ENCODE data around the gene TBC1D22A. TPM values are rescaled to one million over a fixed set of nuclear protein-coding genes. Genes with fewer than 3 reads are reported as not detected.

TBC1D22A gene
- total and polyA plus RNA-seq, 2 experiments from 2014 or later, result 9.6 to 13.3 TPM

GRCh38 chr22:47155131-47155885, 392.9 kb downstream of the TBC1D22A start:
- H3K36me3 ChIP-seq (ENCODE audit: insufficient read depth), result no peaks in the 10 kb centered on the region
- H3K27me3 ChIP-seq (ENCODE audit: insufficient read depth), result no peaks in the 10 kb centered on the region
- H3K4me2 ChIP-seq, result no peak overlapping the region
- H3K27ac ChIP-seq (ENCODE audit: low read depth), result no peak overlapping the region
- Mint-ChIP-seq H3K4me1 (peaks cover 2% of the 10 kb centered on the region; the same call in 2 of the 3 replicates), H3K27me3 (ENCODE audit: insufficient read depth, low read depth, poor library complexity) (peaks cover 7% of the 10 kb centered on the region), H3K4me3 (no peak overlapping the region), H3K27ac (no peak overlapping the region), H3K9me3 (peaks cover 3% of the 10 kb centered on the region; the same call in 1 of the 3 replicates), H3K36me3 (ENCODE audit: low read depth) (no peaks in the 10 kb centered on the region)
- no peak overlapping the region for H2AFZ ChIP-seq
- no peaks in the 10 kb centered on the region for H3K9me2 ChIP-seq (ENCODE audit: insufficient read depth)
- no peaks in the 10 kb centered on the region; the same call in 1 of the 2 replicates for H4K20me1 ChIP-seq (replicated peaks; ENCODE audit: insufficient read depth)
- no peaks in the 10 kb centered on the region for H3K79me2 ChIP-seq (replicated peaks; ENCODE audit: insufficient read depth)
- DNase-seq (ENCODE audit: low spot score) (no peak), ATAC-seq (no peak)
- H3F3A ChIP-seq (replicated peaks; ENCODE audit: low read depth), result no peaks in the 10 kb centered on the region
- H3K4me3 ChIP-seq, result no peak overlapping the region
- TF ChIP-seq REST (IDR thresholded peaks at IDR 0.05; ENCODE audit: unreplicated experiment), result no peak
- TF ChIP-seq CTCF (conservative IDR thresholded peaks at IDR 0.05; ENCODE audit: low read depth in 2 of 2), result no peak
- TF ChIP-seq NANOG (IDR thresholded peaks at IDR 0.05; ENCODE audit: borderline replicate concordance), result no peak
- TF ChIP-seq CREB1 (CRISPR knock-in tag; IDR thresholded peaks at IDR 0.05; ENCODE audit: low read depth), result no peak
- TF ChIP-seq ZNF331 (CRISPR knock-in tag; IDR thresholded peaks at IDR 0.05; ENCODE audit: low read depth), result no peak
- no peak for TF ChIP-seq EZH2 (IDR thresholded peaks at IDR 0.05; ENCODE audit: low read depth, unreplicated experiment)
- TF ChIP-seq STAT1 (IDR thresholded peaks at IDR 0.05; ENCODE audit: unreplicated experiment), result no peak
- TF ChIP-seq ZNF114 (CRISPR knock-in tag; IDR thresholded peaks at IDR 0.05), result no peak
- TF ChIP-seq POLR2AphosphoS5 (IDR thresholded peaks at IDR 0.05; ENCODE audit: low read depth), result no peak
- no peak for TF ChIP-seq JUNB (IDR thresholded peaks at IDR 0.05; ENCODE audit: unreplicated experiment)
- no peak for TF ChIP-seq EZH2phosphoT487 (IDR thresholded peaks at IDR 0.05; ENCODE audit: unreplicated experiment)
- TF ChIP-seq ZNF462 (CRISPR knock-in tag; IDR thresholded peaks at IDR 0.05), result no peak
- TF ChIP-seq ETS1 (IDR thresholded peaks at IDR 0.05), result no peak
- H3K4me1 ChIP-seq (ENCODE audit: insufficient read depth), result no peaks in the 10 kb centered on the region
